ENCODE measurements around the gene STK24. TPM values are rescaled to one million over a fixed set of nuclear protein-coding genes. Genes with fewer than 3 reads are reported as not detected.

STK24 gene
- total and polyA plus RNA-seq, 2 of the 8 experiments (the other 6 are each of a cell fraction or from before 2014, with no cell fraction given): 62.8 to 143 TPM

- TF ChIP-seq RFX5 (IDR thresholded peaks at IDR 0.05; ENCODE audit: borderline replicate concordance, low read depth, low read length) (no peak), RXRA (IDR thresholded peaks at IDR 0.05; ENCODE audit: insufficient read depth, low read depth, low read length) (no peak), POU5F1 (IDR thresholded peaks at IDR 0.05; ENCODE audit: low read depth, low read length) (no peak), TEAD4 (IDR thresholded peaks at IDR 0.05; ENCODE audit: low read depth, low read length) (no peak), BRCA1 (IDR thresholded peaks at IDR 0.05; ENCODE audit: low read depth, low read length) (no peak), JUN (IDR thresholded peaks at IDR 0.05; ENCODE audit: low read depth, low read length) (no peak), BACH1 (IDR thresholded peaks at IDR 0.05; ENCODE audit: low read length) (no peak)
Observed at GRCh38 chr13:98449273-98449672, 127.6 kb downstream of the STK24 start (continued).
